GM12892 (cell line): ENCODE results near the gene EPHB1.

ENCODE experiments used
- POLR2A ChIP-seq: IDR thresholded peaks from 2 replicates; pipeline ENCODE4 v1.6.1; 2011; ENCODE audit warnings: low read depth, low read length, control low read depth
- POLR2AphosphoS5 ChIP-seq: IDR thresholded peaks from 2 replicates; pipeline ENCODE4 v1.6.1; 2011; ENCODE audit warnings: low read depth, low read length, control low read depth
- TAF1 ChIP-seq: IDR thresholded peaks from 2 replicates; pipeline ENCODE4 v1.6.1; 2011; ENCODE audit warnings: low read depth, mild to moderate bottlenecking, control low read depth, low read length, borderline replicate concordance

- TF ChIP-seq POLR2AphosphoS5 (no peak), POLR2A (no peak), TAF1 (no peak)
These were observed 26.9 kb upstream of the EPHB1 start for GRCh38 chr3:134768116-134768515.
